ENCODE data around the gene C17orf100. TPM values are rescaled to one million over a fixed set of nuclear protein-coding genes. Genes with fewer than 3 reads are reported as not detected.

C17orf100 gene
- total and polyA plus RNA-seq, 4 donors: 2.2 to 18.4 (median 8.4) TPM

GRCh38 chr17:6696906-6697305, 45.3 kb downstream of the C17orf100 start:
- H3K4me3 ChIP-seq (ENCODE audit: low read depth, low read length): no peak overlapping the region

DNA sequence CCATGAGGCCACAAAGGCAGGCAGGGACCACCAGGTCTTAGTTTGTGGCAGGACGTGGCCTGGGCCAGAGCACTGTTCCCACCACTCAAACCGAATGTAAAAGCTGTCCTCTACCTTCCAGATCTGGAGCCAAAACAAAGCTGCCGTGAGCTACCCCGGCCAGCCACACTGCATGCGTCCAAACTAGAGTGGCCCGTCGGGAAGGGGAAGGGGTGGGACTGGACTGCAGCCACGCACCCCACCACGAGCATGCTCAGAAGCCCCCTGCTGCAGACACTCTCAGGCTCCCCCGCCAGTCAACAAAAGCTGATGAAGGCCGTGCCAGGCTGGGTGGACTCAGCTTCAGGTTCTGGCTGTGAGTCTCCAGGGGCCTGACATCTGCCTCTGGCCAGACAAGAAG, 46.4 kb downstream of the C17orf100 start:
- H3K27ac ChIP-seq (ENCODE audit: low read depth, low read length): no peak overlapping the region
- WGBS (ENCODE audit: insufficient coverage): 75% methylated on average over 11 of the region's 11 CpGs
- DNase-seq (ENCODE audit: low read depth in 4 of 6, low spot score in 6 of 6): no peak

More at GRCh38 chr17:6696906-6697305, 45.3 kb downstream of the C17orf100 start:
- Histone ChIP-seq H3K27me3 (ENCODE audit: control insufficient read depth, insufficient read depth, low read length) (no peaks in the 10 kb centered on the region), H3K9me3 (ENCODE audit: control insufficient read depth, insufficient read depth, low read length) (no peaks in the 10 kb centered on the region), H3K27ac (ENCODE audit: low read depth, low read length) (no peak overlapping the region), H3K36me3 (ENCODE audit: control insufficient read depth, insufficient read depth, low read length) (peaks cover 9% of the 10 kb centered on the region), H3K4me1 (ENCODE audit: control insufficient read depth, insufficient read depth, low read length) (no peaks in the 10 kb centered on the region)
- 88% methylated on average over 5 of the region's 5 CpGs for WGBS (ENCODE audit: insufficient coverage)
- DNase-seq (ENCODE audit: low read depth in 4 of 6, low spot score in 6 of 6): no peak

GRCh38 chr17:6699997-6700947, 48.7 kb downstream of the C17orf100 start:
- no peak overlapping the region for H3K27ac ChIP-seq (ENCODE audit: low read depth, low read length)
- 85% methylated on average over 16 of the region's 16 CpGs for WGBS (ENCODE audit: insufficient coverage)
- no peaks in the 10 kb centered on the region for H3K4me1 ChIP-seq (ENCODE audit: control insufficient read depth, insufficient read depth, low read length)
- peaks cover 22% of the 10 kb centered on the region for H3K36me3 ChIP-seq (ENCODE audit: control insufficient read depth, insufficient read depth, low read length)
- DNase-seq (ENCODE audit: low read depth in 4 of 6, low spot score in 6 of 6): no peak
- H3K27me3 ChIP-seq (ENCODE audit: control insufficient read depth, insufficient read depth, low read length): no peaks in the 10 kb centered on the region
- no peak overlapping the region for H3K4me3 ChIP-seq (ENCODE audit: low read depth, low read length)
- H3K9me3 ChIP-seq (ENCODE audit: control insufficient read depth, insufficient read depth, low read length): no peaks in the 10 kb centered on the region

More for the DNA sequence above, 46.4 kb downstream of the C17orf100 start:
- Histone ChIP-seq H3K4me3 (ENCODE audit: low read depth, low read length) (no peak overlapping the region), H3K4me1 (ENCODE audit: control insufficient read depth, insufficient read depth, low read length) (no peaks in the 10 kb centered on the region), H3K27me3 (ENCODE audit: control insufficient read depth, insufficient read depth, low read length) (no peaks in the 10 kb centered on the region), H3K36me3 (ENCODE audit: control insufficient read depth, insufficient read depth, low read length) (peaks cover 14% of the 10 kb centered on the region), H3K9me3 (ENCODE audit: control insufficient read depth, insufficient read depth, low read length) (no peaks in the 10 kb centered on the region)

- no peak for DNase-seq (ENCODE audit: low read depth in 4 of 6, low spot score in 6 of 6)
- WGBS (ENCODE audit: insufficient coverage): 90% methylated on average over 8 of the region's 8 CpGs
These were observed 49.4 kb downstream of the C17orf100 start for GRCh38 chr17:6700948-6701307.

GRCh38 chr17:6701719-6702118, 50.2 kb downstream of the C17orf100 start:
- H3K4me3 ChIP-seq (ENCODE audit: low read depth, low read length): no peak overlapping the region
- H3K36me3 ChIP-seq (ENCODE audit: control insufficient read depth, insufficient read depth, low read length): peaks cover 25% of the 10 kb centered on the region
- H3K9me3 ChIP-seq (ENCODE audit: control insufficient read depth, insufficient read depth, low read length): no peaks in the 10 kb centered on the region
- 39% methylated on average over 8 of the region's 11 CpGs for WGBS (ENCODE audit: insufficient coverage)
- peak in 1 of 6 donors; percentile 20 for DNase-seq (ENCODE audit: low read depth in 4 of 6, low spot score in 6 of 6)
- no peaks in the 10 kb centered on the region for H3K4me1 ChIP-seq (ENCODE audit: control insufficient read depth, insufficient read depth, low read length)
- no peaks in the 10 kb centered on the region for H3K27me3 ChIP-seq (ENCODE audit: control insufficient read depth, insufficient read depth, low read length)
- H3K27ac ChIP-seq (ENCODE audit: low read depth, low read length): no peak overlapping the region

More at GRCh38 chr17:6700948-6701307, 49.4 kb downstream of the C17orf100 start:
- peaks cover 22% of the 10 kb centered on the region for H3K36me3 ChIP-seq (ENCODE audit: control insufficient read depth, insufficient read depth, low read length)
- no peaks in the 10 kb centered on the region for H3K9me3 ChIP-seq (ENCODE audit: control insufficient read depth, insufficient read depth, low read length)
- H3K27ac ChIP-seq (ENCODE audit: low read depth, low read length): no peak overlapping the region
- H3K27me3 ChIP-seq (ENCODE audit: control insufficient read depth, insufficient read depth, low read length): no peaks in the 10 kb centered on the region
- no peak overlapping the region for H3K4me3 ChIP-seq (ENCODE audit: low read depth, low read length)
- no peaks in the 10 kb centered on the region for H3K4me1 ChIP-seq (ENCODE audit: control insufficient read depth, insufficient read depth, low read length)

DNA sequence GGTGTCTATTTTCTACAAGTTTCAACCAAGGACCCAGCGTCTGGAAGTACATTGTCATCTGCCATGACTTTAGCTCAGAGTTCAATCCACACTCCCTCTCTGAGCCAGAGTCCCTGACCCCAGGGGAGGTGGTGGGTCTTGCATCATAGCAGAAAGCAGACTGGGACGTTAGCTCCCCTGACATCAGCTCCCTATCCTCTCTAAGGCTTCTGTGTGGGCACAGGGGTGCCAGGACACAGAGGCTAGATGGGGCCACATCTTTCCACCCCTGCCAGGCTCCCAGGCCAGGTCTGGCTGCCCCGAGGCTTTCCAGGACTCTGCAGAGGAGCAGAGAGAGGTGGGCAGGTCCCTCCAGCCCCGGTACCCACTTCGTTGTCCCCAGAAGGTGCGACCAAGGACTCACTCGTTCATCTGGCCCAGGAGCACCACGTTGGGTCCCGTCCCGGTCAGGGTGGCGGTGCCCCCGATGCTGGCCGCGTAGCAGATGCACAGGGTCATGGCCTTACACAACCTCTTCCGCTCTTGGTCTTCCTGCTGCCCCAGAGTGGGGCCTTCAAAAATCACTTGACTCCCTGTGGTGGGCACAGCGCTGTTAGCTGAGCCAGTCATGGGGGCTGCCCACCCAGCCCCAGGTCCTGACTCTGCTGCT, 51.1 kb downstream of the C17orf100 start:
- peaks cover 25% of the 10 kb centered on the region for H3K36me3 ChIP-seq (ENCODE audit: control insufficient read depth, insufficient read depth, low read length)
- 91% methylated on average over 15 of the region's 16 CpGs for WGBS (ENCODE audit: insufficient coverage)
- no peaks in the 10 kb centered on the region for H3K27me3 ChIP-seq (ENCODE audit: control insufficient read depth, insufficient read depth, low read length)
- no peak for DNase-seq (ENCODE audit: low read depth in 4 of 6, low spot score in 6 of 6)
- H3K4me1 ChIP-seq (ENCODE audit: control insufficient read depth, insufficient read depth, low read length): no peaks in the 10 kb centered on the region
- no peak overlapping the region for H3K27ac ChIP-seq (ENCODE audit: low read depth, low read length)
- H3K9me3 ChIP-seq (ENCODE audit: control insufficient read depth, insufficient read depth, low read length): no peaks in the 10 kb centered on the region
- H3K4me3 ChIP-seq (ENCODE audit: low read depth, low read length): no peak overlapping the region

Small RNA genes within 50 kb of the gene (small RNA-seq; reads per million reads assigned to genes)
- not detected for gene MIR4520-1 (ENCODE audit: low replicate concordance)

Other genes starting within 250 kb of the C17orf100 start
- under 1 TPM in 1 of 2 donors, not detected in 1; 0.22 TPM for gene AIPL1, start 216.6 kb upstream of the C17orf100 start, total RNA-seq
- under 1 TPM; 0.14 to 0.16 TPM for gene AIPL1, start 216.6 kb upstream of the C17orf100 start, polyA plus RNA-seq (ENCODE audit: insufficient read length in 2 of 2)
- gene PIMREG, start 207.3 kb upstream of the C17orf100 start, total RNA-seq: 10 to 100 TPM; 12.1 to 13.2 TPM
- gene PIMREG, start 207.3 kb upstream of the C17orf100 start, polyA plus RNA-seq (ENCODE audit: insufficient read length in 2 of 2): 10 to 100 TPM; 23.0 to 23.7 TPM
- gene PITPNM3, start 95.2 kb upstream of the C17orf100 start, total RNA-seq: 10 to 100 TPM in 1 of 2 donors, 1 to 10 TPM in 1; 7.3 to 12.4 TPM
- 10 to 100 TPM; 21.3 to 21.6 TPM for gene PITPNM3, start 95.2 kb upstream of the C17orf100 start, polyA plus RNA-seq (ENCODE audit: insufficient read length in 2 of 2)
- 10 to 100 TPM; 19.0 to 28.0 TPM for gene KIAA0753, start 11.1 kb upstream of the C17orf100 start, total RNA-seq
- 10 to 100 TPM; 23.2 to 23.8 TPM for gene KIAA0753, start 11.1 kb upstream of the C17orf100 start, polyA plus RNA-seq (ENCODE audit: insufficient read length in 2 of 2)
- gene TXNDC17, start 10.7 kb upstream of the C17orf100 start, total RNA-seq: 10 to 100 TPM; 23.6 to 66.7 TPM
- gene TXNDC17, start 10.7 kb upstream of the C17orf100 start, polyA plus RNA-seq (ENCODE audit: insufficient read length in 2 of 2): 10 to 100 TPM; 67.7 to 71.6 TPM
- gene MED31, start 157 bp upstream of the C17orf100 start, total RNA-seq: 10 to 100 TPM; 15.8 to 19.8 TPM
- gene MED31, start 157 bp upstream of the C17orf100 start, polyA plus RNA-seq (ENCODE audit: insufficient read length in 2 of 2): 10 to 100 TPM; 26.4 to 27.6 TPM
- 1 to 10 TPM in 1 of 2 donors, under 1 TPM in 1; 0.69 to 1.3 TPM for gene SLC13A5, start 61.6 kb downstream of the C17orf100 start, total RNA-seq
- gene SLC13A5, start 61.6 kb downstream of the C17orf100 start, polyA plus RNA-seq (ENCODE audit: insufficient read length in 2 of 2): 10 to 100 TPM; 11.4 to 14.6 TPM
- 10 to 100 TPM; 16.7 to 30.2 TPM for gene XAF1, start 104.3 kb downstream of the C17orf100 start, total RNA-seq
- 10 to 100 TPM in 1 of 2 donors, 1 to 10 TPM in 1; 9.8 to 17.3 TPM for gene XAF1, start 104.3 kb downstream of the C17orf100 start, polyA plus RNA-seq (ENCODE audit: insufficient read length in 2 of 2)
- under 1 TPM in 1 of 2 donors, not detected in 1; 0.33 TPM for gene FBXO39, start 124.5 kb downstream of the C17orf100 start, total RNA-seq
- under 1 TPM in 1 of 2 donors, not detected in 1; 0.63 TPM for gene FBXO39, start 124.5 kb downstream of the C17orf100 start, polyA plus RNA-seq (ENCODE audit: insufficient read length in 2 of 2)
- gene TEKT1, start 180.0 kb downstream of the C17orf100 start, total RNA-seq: 10 to 100 TPM in 1 of 2 donors, 1 to 10 TPM in 1; 2.9 to 18.6 TPM
- gene TEKT1, start 180.0 kb downstream of the C17orf100 start, polyA plus RNA-seq (ENCODE audit: insufficient read length in 2 of 2): 10 to 100 TPM in 1 of 2 donors, 1 to 10 TPM in 1; 8.3 to 11.9 TPM

Measured in spinal cord (tissue), 10 donors.